Kasumi-1 (cell line): Measurements from ENCODE around the gene ADAMTS16.

Experiments
- DNase-seq, 2 experiments: peaks; one replicate each; lab custom pipeline; 2025; lab: John Stamatoyannopoulos, UW

The ADAMTS16 gene

GRCh38 chr5:5289537-5289936, 149.4 kb downstream of the ADAMTS16 start:
- no peak for DNase-seq

GRCh38 chr5:5290674-5291334, 150.7 kb downstream of the ADAMTS16 start:
- DNase-seq, result no peak

GRCh38 chr5:5291357-5291756, 151.2 kb downstream of the ADAMTS16 start:
- DNase-seq, result no peak

- DNase-seq, result no peak
Measured at GRCh38 chr5:5293029-5293428, 152.9 kb downstream of the ADAMTS16 start.

- DNase-seq, result no peak
Measured at GRCh38 chr5:5294429-5294828, 154.3 kb downstream of the ADAMTS16 start.

- DNase-seq, result no peak
Measured at GRCh38 chr5:5295351-5295750, 155.2 kb downstream of the ADAMTS16 start.

DNA sequence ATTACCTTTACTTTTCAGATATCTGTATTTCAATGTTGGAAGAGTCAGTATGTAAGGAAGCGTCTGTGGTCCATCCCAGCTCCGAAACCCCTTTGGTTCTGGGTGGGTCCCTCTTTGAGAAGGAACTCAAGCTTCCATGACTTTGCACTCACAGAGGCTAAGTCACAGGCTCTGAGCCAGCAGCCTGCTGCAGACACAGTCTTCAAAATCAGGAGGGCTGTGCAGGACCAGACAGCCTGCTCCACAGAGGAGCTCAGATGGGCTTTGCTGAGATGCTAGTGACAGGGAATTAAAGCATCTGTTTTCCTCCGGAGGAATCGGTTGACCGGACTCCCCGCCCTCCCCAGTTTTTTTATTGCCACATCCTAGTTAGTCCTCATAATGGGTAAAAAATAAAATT, 155.9 kb downstream of the ADAMTS16 start:
- DNase-seq, result no peak

DNA sequence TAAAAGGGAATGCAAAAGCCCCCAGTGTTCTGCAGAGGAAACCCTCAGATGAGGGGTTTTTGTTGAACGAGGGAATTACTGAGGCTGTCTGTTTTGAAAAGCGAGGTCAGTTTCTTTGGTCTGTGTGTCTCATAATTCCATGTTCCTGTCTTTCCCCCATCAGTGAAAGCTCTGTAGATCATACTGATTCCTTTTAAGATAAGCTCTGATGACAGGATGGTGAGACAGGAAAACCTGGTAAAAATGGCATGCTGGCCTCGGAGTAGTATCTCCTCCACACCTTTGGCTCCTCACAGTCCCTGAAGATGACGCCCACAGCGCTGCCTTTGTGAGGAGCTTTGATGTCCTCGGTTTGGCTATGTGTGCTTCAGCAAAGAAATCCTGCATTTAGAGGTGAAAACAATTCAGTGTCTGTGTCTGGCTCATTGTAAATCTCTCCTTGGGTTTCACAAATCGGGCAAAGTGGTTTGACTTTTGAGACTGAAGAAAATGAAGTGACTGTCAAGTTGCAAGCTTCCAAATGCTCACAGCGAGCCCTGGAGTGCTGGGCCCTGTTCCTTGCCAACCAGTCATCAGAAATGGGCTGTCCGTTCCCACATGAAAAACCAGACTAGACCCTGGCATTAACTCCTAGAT, 157.4 kb downstream of the ADAMTS16 start:
- DNase-seq, result no peak

DNA sequence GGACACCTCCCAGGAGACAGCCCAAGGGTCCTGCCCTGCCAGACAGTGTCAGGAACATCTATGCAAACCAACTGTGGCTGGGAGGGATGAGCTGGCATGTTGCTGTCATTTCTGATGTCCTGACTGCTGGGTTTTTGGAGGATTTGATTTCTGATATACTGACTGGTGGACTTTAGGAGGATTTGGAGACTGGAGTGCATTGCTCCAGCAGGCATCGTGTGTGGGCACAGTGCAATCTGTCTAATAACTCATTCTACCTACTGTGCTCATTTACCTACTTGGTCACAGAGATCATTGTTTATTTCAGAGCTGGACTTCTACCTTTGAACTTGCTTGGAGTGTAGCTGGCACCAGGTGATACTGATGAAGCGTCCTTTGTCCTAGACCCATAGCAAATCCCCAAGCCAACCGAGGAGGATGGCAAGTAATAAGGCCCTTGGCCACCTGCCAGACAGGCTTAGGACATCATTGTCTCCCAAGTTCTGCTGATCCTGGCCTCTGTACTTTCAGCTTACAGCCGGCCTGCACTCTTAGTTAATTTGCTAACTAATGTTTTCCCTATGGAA, 158.0 kb downstream of the ADAMTS16 start:
- no peak for DNase-seq

GRCh38 chr5:5298841-5299541, 158.9 kb downstream of the ADAMTS16 start:
- DNase-seq, result no peak

GRCh38 chr5:5301176-5301575, 161.0 kb downstream of the ADAMTS16 start:
- DNase-seq, result no peak

GRCh38 chr5:5302201-5302600, 162.1 kb downstream of the ADAMTS16 start:
- no peak for DNase-seq

DNA sequence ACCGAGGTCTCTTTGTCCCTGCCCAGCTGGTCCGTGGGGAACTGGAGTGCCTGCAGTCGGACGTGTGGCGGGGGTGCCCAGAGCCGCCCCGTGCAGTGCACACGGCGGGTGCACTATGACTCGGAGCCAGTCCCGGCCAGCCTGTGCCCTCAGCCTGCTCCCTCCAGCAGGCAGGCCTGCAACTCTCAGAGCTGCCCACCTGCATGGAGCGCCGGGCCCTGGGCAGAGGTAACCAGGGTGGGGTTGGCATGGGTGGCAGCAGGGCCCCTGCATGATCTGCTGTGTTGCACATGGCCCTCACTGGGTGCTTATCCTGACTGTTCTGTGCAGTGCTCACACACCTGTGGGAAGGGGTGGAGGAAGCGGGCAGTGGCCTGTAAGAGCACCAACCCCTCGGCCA, 163.1 kb downstream of the ADAMTS16 start:
- no peak for DNase-seq

DNA sequence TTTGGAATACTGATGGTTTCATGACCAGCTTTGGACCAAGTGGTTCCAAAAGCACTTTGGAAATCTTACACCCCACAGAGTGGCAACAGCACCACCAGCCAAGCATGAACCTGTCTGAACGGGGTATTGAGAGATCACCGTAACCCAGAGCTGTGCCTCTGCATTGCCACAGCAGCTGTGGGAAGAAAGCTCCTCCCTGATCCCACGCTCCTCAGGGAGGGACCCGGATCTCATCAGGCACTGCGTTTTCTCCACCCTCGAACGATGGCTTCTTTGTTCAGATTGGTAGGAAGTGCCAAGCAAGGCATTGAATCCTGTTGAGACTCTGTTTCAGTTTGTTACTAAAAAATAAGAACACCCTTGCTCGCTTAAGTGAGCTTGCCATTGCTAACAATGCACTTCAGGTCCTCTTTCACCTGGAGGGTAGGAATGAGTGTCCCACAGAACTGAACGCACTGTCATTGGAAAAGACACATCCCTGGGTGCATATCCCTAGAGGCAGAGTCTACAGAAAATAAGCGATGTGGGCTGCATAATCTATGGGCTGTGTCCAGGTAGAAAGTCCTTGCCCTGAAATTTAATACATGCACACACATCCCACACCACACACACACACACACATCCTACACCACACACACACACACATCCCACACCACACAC, 164.4 kb downstream of the ADAMTS16 start:
- no peak for DNase-seq

GRCh38 chr5:5306696-5307095, 166.6 kb downstream of the ADAMTS16 start:
- no peak for DNase-seq

DNA sequence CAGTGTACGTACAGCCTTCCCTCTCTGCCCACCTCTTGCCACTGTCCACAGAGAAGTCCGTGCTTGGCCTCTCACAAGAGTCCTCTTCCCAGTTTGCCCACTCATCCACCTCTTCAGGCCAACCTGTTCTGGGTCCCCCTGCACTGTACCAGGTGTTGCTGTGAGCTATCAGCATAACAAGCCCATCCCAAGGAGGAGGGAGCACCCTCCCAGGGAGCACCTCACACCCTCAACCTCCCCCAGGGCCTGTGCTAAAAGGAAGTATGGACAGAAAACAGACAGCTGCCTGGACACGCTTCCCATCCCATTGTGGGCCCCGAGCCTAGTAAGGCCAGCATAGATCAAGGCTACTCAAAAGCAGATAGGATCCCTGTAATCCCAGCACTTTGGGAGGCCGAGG, 168.2 kb downstream of the ADAMTS16 start:
- no peak for DNase-seq

DNA sequence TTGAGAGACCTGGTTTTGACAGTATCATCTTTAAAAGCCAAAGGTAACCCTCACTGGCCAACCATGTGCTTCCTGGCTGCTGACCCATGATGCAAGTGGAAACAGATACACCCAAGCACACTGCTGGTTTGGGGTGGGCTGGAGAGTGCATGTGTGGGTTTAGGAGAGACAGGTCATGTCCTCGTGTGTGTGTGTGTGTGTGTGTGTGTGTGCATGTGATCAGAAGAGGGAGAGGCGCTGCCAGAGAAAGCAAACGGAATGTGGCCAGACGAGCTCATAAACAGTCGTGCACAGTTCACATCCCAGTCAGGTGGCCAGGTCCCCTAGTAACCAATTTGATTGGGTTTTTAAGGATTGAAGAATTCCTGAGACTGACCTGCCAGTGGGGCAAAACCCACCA, 169.5 kb downstream of the ADAMTS16 start:
- DNase-seq, result no peak

DNA sequence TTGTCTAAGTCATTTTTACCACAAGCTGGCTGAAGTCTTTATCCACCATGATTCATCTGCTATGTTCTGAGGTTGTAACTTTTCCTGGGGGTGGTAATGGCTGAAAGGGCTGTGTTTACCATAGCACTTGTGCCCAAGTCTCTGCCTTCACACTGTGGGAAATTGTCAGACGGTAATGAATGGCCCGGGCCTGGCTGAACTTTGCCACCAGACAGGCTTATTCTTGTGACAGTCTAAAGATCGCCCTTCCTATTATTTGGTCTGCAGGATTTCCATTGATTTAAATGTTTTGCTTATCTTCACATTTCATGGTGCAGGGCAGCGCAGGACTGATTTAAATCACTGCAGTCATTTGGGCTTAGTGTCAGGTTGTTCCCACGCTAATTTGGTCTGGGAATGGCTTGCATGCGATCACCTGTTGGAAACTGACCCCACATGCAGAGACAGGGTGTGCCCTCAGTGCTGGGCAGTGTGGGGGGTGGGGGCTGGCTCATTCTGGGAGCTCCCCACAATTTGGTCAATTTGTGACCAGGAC, 173.0 kb downstream of the ADAMTS16 start:
- no peak for DNase-seq

- no peak for DNase-seq
Measured at GRCh38 chr5:5314166-5314565, 174.0 kb downstream of the ADAMTS16 start.

GRCh38 chr5:5314626-5315025, 174.5 kb downstream of the ADAMTS16 start:
- no peak for DNase-seq

DNA sequence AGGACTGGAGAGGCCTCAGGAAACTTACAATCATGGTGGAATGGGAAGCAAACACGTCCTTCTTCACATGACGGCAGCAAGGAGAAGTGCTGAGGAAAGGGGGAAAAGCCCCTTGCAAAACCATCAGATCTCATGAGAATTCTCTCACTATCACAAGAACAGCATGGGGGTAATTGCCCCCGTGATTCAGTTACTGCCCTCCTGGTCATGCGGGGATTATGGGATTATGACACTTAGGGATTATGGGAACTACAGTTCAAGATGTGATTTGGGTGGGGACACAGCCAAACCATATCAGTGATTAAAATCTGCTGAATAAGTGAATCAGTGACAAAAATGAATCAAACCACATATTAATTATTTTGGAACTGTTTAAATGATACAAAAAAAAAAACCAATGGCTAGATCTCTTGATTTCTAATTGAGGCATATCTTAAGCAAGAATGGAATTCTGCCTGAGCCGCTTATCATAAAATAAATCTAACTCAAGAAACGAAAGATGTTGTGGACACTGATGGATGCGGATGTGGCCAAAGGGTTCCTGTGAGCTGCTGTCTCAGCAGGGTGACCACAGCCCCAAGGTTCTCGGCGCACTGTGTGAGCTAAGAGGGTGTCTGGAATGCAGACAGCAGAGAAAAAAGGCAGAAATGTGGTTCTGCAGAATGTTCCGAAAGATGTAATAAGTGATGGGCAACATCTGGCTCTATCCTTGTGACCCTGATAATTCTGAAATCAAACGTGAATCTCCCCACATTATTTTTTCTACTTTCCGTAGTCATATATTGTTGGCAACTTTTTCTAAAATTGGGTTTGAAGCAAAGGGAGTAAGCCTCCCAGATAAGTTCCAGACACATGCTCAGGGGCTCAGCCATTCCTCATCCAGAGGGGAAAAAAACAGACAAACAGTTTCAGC, 175.2 kb downstream of the ADAMTS16 start:
- no peak for DNase-seq
